MG63 (cell line): Measurements from ENCODE around the gene NMD3. TPM values are rescaled to one million over a fixed set of nuclear protein-coding genes. Genes with fewer than 3 reads are reported as not detected.
A peak's percentile ranks its signal among the peaks of the same experiment; 100 is the strongest.

Experiments
- DNase-seq: peaks from one replicate; pipeline ENCODE4 v3.0.0-alpha.2; 2020
- H3K27me3 ChIP-seq: fragments of 250-450 bp; sonication (Bioruptor Pico); 2 replicates; pipeline ENCODE4 v1.5.1; 2020; ENCODE audit warnings: mild to moderate bottlenecking, moderate library complexity
- H3K36me3 ChIP-seq: fragments of 250-450 bp; sonication (Bioruptor Pico); 2 replicates; pipeline ENCODE4 v1.5.1; 2020; ENCODE audit warnings: mild to moderate bottlenecking, moderate library complexity
- H3K4me3 ChIP-seq: fragments of 250-450 bp; sonication (Bioruptor Pico); 2 replicates; pipeline ENCODE4 v1.5.1; 2020; ENCODE audit warnings: mild to moderate bottlenecking, moderate library complexity
- H3K9me3 ChIP-seq: fragments of 250-450 bp; sonication (Bioruptor Pico); 2 replicates; pipeline ENCODE4 v1.5.1; 2020; ENCODE audit warnings: mild to moderate bottlenecking, moderate library complexity
- total RNA-seq: library from RNA; depleted of rRNA; stranded (reverse); fragments of >200 nt; shearing (Covaris generic); gene quantifications from 2 replicates; pipeline ENCODE4 v1.2.3, GENCODE V29; 2014; ENCODE audit warnings: low replicate concordance

Gene NMD3
- total RNA-seq, 1 experiment from 2014 or later, result 52.0 TPM

- Histone ChIP-seq H3K4me3 (no peak overlapping the region), H3K36me3 (peaks cover 16% of the 10 kb centered on the region), H3K9me3 (no peaks in the 10 kb centered on the region), H3K27me3 (no peaks in the 10 kb centered on the region)
- no peak for DNase-seq
These were observed 1.6 kb upstream of the NMD3 start for GRCh38 chr3:161219495-161219894.

DNA sequence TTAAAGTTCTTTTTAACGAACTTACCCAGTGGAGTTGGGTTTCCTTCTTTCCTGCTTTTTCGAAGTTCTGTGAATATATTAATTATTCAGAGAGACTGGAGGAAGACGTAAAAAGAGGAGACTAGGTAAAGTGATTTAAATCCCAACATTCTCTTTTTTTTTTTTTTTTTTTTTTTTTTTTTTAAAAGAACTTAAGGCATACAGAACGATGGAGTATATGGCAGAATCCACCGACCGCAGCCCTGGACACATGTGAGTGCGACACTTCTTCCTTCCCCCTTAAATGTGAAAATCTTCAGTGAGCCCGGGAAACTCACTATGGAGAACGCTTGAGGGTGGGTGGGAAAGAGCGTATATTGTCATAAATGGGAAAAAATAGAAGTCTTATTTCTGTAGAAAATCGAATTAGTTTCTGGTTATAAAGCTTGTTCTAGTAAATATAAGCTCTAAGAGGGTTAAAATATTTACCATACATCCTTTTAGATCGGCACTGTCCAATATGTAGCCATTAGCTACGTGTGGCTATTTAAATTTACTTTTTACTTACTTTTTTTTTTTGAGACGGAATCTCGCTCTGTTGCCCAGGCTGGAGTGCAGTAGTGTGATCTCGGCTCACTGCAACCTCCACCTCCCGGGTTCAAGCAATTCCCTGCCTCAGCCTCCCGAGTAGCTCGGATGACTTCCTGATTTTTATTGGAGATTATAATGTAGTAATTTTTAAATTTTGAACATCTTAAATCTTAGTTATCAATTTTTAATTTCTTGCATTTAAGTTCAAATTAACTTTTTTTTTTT is 892 bp downstream of the NMD3 start:
- Histone ChIP-seq H3K4me3 (peak overlapping the region; percentile 91), H3K9me3 (no peaks in the 10 kb centered on the region), H3K36me3 (peaks cover 40% of the 10 kb centered on the region), H3K27me3 (no peaks in the 10 kb centered on the region)
- DNase-seq, result peak; percentile 13

GRCh38 chr3:161222662-161223061 is 1.6 kb downstream of the NMD3 start:
- no peak for DNase-seq
- Histone ChIP-seq H3K4me3 (peak overlapping the region; percentile 91), H3K27me3 (no peaks in the 10 kb centered on the region), H3K9me3 (no peaks in the 10 kb centered on the region), H3K36me3 (peaks cover 45% of the 10 kb centered on the region)

- Histone ChIP-seq H3K9me3 (no peaks in the 10 kb centered on the region), H3K36me3 (peaks cover 66% of the 10 kb centered on the region), H3K4me3 (no peak overlapping the region), H3K27me3 (no peaks in the 10 kb centered on the region)
- DNase-seq, result no peak
These were observed 3.7 kb downstream of the NMD3 start for GRCh38 chr3:161224786-161225185.

GRCh38 chr3:161230621-161231171 is 9.6 kb downstream of the NMD3 start:
- Histone ChIP-seq H3K9me3 (no peaks in the 10 kb centered on the region), H3K27me3 (no peaks in the 10 kb centered on the region), H3K4me3 (no peak overlapping the region), H3K36me3 (peaks cover 84% of the 10 kb centered on the region)
- no peak for DNase-seq

- H3K4me3 ChIP-seq, result no peak overlapping the region
- H3K9me3 ChIP-seq, result no peaks in the 10 kb centered on the region
- no peak for DNase-seq
- H3K27me3 ChIP-seq, result no peaks in the 10 kb centered on the region
- peaks cover 84% of the 10 kb centered on the region for H3K36me3 ChIP-seq
These were observed 10.8 kb downstream of the NMD3 start for GRCh38 chr3:161231861-161232260.

DNA sequence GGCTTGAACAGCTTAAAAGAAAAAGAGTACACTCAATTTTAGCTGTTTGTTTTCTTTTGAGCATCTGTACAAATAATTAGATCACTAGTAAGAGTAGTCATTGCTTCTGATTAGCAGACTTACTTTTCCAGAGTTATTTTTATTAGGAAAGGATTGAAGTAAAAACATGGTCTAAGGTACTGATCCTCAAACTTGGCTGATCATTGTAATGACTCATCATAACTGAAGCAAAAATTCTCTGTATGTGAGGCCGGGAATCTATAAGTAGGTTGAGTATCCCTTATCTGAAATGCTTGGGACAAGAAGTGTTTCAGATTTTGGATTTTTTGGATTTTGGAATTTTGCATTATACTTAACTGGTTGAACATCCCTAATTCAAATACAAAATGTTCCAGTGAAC is 12.4 kb downstream of the NMD3 start:
- Histone ChIP-seq H3K27me3 (no peaks in the 10 kb centered on the region), H3K4me3 (no peak overlapping the region), H3K36me3 (peaks cover 80% of the 10 kb centered on the region), H3K9me3 (no peaks in the 10 kb centered on the region)
- DNase-seq, result no peak

- Histone ChIP-seq H3K27me3 (no peaks in the 10 kb centered on the region), H3K4me3 (no peak overlapping the region), H3K9me3 (no peaks in the 10 kb centered on the region), H3K36me3 (peaks cover 75% of the 10 kb centered on the region)
- DNase-seq, result no peak
These were observed 15.1 kb downstream of the NMD3 start for GRCh38 chr3:161236240-161236639.

DNA sequence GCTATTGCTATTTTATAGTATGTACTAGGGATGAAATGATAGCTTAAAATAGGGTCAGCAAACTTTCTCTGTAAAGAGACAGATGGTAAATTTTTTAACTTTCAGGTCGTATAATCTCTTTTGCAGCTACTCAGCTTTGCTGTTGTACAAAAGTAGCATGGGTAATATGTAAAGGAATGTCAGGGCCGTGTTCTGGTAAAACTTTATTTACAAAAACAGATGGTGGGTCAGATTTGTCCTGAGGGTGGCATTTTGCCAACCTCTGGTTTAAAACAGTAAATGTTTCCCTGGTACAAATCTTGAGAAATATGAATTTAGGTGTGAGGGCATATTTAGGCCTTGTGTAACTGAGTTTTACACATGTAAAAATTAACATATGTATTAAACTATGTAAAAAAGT is 18.6 kb downstream of the NMD3 start:
- H3K36me3 ChIP-seq, result peaks cover 83% of the 10 kb centered on the region
- no peak overlapping the region for H3K4me3 ChIP-seq
- no peaks in the 10 kb centered on the region for H3K27me3 ChIP-seq
- DNase-seq, result no peak
- no peaks in the 10 kb centered on the region for H3K9me3 ChIP-seq

DNA sequence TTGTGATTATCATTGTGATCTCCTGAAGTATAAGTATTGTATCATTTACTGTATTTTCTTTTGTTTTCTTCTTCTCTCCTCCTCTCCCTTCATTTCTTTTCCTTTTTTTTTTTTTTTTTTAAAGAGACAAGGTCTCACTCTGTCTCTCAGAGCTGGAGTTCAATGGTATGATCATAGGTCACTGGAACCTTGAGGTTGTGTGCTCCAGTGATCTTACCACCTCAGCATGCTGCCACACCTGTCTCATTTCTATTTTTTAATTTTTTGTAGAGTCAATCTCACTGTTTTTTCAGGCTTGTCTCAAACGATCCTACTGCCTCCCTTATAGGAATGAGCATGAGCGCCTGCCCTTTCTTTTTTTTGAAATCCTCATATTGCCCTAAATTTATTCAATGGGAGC is 23.4 kb downstream of the NMD3 start:
- Histone ChIP-seq H3K9me3 (no peaks in the 10 kb centered on the region), H3K27me3 (no peaks in the 10 kb centered on the region), H3K36me3 (peaks cover 86% of the 10 kb centered on the region), H3K4me3 (no peak overlapping the region)
- DNase-seq, result no peak

DNA sequence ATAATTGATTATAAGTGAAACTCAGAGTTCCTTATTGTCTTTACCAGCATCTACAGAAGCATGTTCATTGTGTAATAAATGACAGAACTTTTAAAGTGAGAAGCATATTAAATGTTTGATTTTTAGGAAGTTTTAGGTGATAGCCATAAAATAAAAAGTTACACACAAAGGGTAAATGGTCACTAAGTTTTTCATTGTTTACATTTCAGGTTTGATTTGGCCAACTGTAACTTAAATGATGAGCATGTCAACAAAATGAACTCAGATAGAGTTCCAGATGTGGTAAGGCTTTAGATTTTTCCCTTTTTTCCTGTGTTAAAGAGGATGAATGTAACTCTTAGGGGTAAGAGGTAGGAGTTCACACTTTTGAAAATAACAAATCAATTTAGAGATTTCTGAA is 25.9 kb downstream of the NMD3 start:
- peaks cover 93% of the 10 kb centered on the region for H3K36me3 ChIP-seq

GRCh38 chr3:161250116-161250515 is 29.0 kb downstream of the NMD3 start:
- no peak for DNase-seq
- no peaks in the 10 kb centered on the region for H3K27me3 ChIP-seq
- H3K9me3 ChIP-seq, result no peaks in the 10 kb centered on the region; the same call in 1 of the 2 replicates
- no peak overlapping the region for H3K4me3 ChIP-seq
- H3K36me3 ChIP-seq, result peaks cover 97% of the 10 kb centered on the region

More for the DNA sequence above, 25.9 kb downstream of the NMD3 start:
- Histone ChIP-seq H3K4me3 (no peak overlapping the region), H3K27me3 (no peaks in the 10 kb centered on the region), H3K9me3 (no peaks in the 10 kb centered on the region)
- no peak for DNase-seq

- no peak overlapping the region for H3K4me3 ChIP-seq
- no peak for DNase-seq
- peaks cover 98% of the 10 kb centered on the region for H3K36me3 ChIP-seq
- no peaks in the 10 kb centered on the region; the same call in 1 of the 2 replicates for H3K9me3 ChIP-seq
- H3K27me3 ChIP-seq, result no peaks in the 10 kb centered on the region
These were observed 30.6 kb downstream of the NMD3 start for GRCh38 chr3:161251716-161252115.

- Histone ChIP-seq H3K27me3 (no peaks in the 10 kb centered on the region), H3K36me3 (peaks cover 98% of the 10 kb centered on the region), H3K9me3 (no peaks in the 10 kb centered on the region; the same call in 1 of the 2 replicates), H3K4me3 (no peak overlapping the region)
- DNase-seq, result no peak
These were observed 31.0 kb downstream of the NMD3 start for GRCh38 chr3:161252143-161252542.

GRCh38 chr3:161253711-161254110 is 32.6 kb downstream of the NMD3 start:
- no peak overlapping the region for H3K4me3 ChIP-seq
- no peaks in the 10 kb centered on the region for H3K27me3 ChIP-seq
- peaks cover 99% of the 10 kb centered on the region for H3K36me3 ChIP-seq
- no peaks in the 10 kb centered on the region; the same call in 1 of the 2 replicates for H3K9me3 ChIP-seq
- DNase-seq, result no peak

DNA sequence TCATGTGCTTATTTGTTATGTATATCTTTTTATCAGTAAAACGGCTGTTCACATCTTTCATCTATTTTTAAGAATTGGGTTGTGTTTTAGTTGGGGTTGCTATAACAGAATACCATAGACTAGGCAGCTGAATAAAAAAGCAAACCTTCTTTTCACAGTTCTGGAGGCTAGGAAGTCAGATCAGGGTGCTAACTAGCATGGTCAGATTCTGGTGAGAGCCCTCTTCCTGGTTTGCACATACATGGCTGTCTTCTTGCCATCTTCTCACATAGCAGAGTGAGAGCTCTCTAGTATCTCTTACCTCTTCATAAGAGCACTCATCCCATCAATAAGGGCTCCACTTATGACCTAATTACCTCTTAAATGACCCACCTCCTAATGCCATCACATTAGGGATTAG is 33.8 kb downstream of the NMD3 start:
- Histone ChIP-seq H3K4me3 (no peak overlapping the region), H3K36me3 (peaks cover 93% of the 10 kb centered on the region), H3K9me3 (peaks cover 2% of the 10 kb centered on the region; the same call in 1 of the 2 replicates), H3K27me3 (no peaks in the 10 kb centered on the region)
- no peak for DNase-seq

- Histone ChIP-seq H3K9me3 (peaks cover 45% of the 10 kb centered on the region), H3K27me3 (no peaks in the 10 kb centered on the region), H3K4me3 (no peak overlapping the region), H3K36me3 (peaks cover 78% of the 10 kb centered on the region)
- no peak for DNase-seq
These were observed 41.9 kb downstream of the NMD3 start for GRCh38 chr3:161263057-161263456.

GRCh38 chr3:161264852-161265251 is 43.7 kb downstream of the NMD3 start:
- DNase-seq, result no peak
- Histone ChIP-seq H3K9me3 (peaks cover 43% of the 10 kb centered on the region), H3K36me3 (peaks cover 78% of the 10 kb centered on the region), H3K27me3 (no peaks in the 10 kb centered on the region), H3K4me3 (no peak overlapping the region)
